IMR-90 (cell line): ENCODE measurements around the gene KRI1.

Source experiments
- BHLHE40 ChIP-seq: fragments of 150-350 bp; IDR thresholded peaks from 2 replicates; pipeline ENCODE4 v1.6.1; 2016; ENCODE audit warnings: mild to moderate bottlenecking, low read depth, low read length
- CEBPB ChIP-seq: IDR thresholded peaks from 2 replicates; pipeline ENCODE4 v1.6.1; 2012; ENCODE audit warnings: low read depth, low read length, improper control_type of control experiment
- CTCF ChIP-seq: conservative IDR thresholded peaks from 2 replicates; pipeline ENCODE4 v1.5.1; 2012; ENCODE audit warnings: mild to moderate bottlenecking, low read depth, low read length, improper control_type of control experiment
- ELK1 ChIP-seq: fragments of 150-350 bp; IDR thresholded peaks from 2 replicates; pipeline ENCODE4 v1.6.1; 2016; ENCODE audit warnings: low read depth, mild to moderate bottlenecking, low read length, moderate library complexity, borderline replicate concordance
- MAFK ChIP-seq: IDR thresholded peaks from 2 replicates; pipeline ENCODE4 v1.6.1; 2012; ENCODE audit warnings: low read depth, low read length, improper control_type of control experiment
- MAZ ChIP-seq: IDR thresholded peaks from 2 replicates; pipeline ENCODE4 v1.6.1; 2012; ENCODE audit warnings: low read depth, mild to moderate bottlenecking, low read length, improper control_type of control experiment, moderate library complexity, borderline replicate concordance
- MXI1 ChIP-seq: IDR thresholded peaks from 2 replicates; pipeline ENCODE4 v1.6.1; 2012; ENCODE audit warnings: low read depth, mild to moderate bottlenecking, low read length, moderate library complexity, borderline replicate concordance
- POLR2A ChIP-seq: IDR thresholded peaks from 2 replicates; pipeline ENCODE4 v1.6.1; 2012; ENCODE audit warnings: mild to moderate bottlenecking, low read depth, low read length
- RAD21 ChIP-seq: IDR thresholded peaks from 2 replicates; pipeline ENCODE4 v1.6.1; 2012; ENCODE audit warnings: low read length, improper control_type of control experiment
- RCOR1 ChIP-seq: IDR thresholded peaks from 2 replicates; pipeline ENCODE4 v1.6.1; 2012; ENCODE audit warnings: mild to moderate bottlenecking, low read length, improper control_type of control experiment; ENCODE audit not compliant: insufficient replicate concordance
- USF2 ChIP-seq: fragments of 150-350 bp; IDR thresholded peaks from 2 replicates; pipeline ENCODE4 v1.6.1; 2017; ENCODE audit warnings: mild to moderate bottlenecking, antibody characterized with exemption, low read length, low read depth

GRCh38 chr19:10553087-10553667, 12.6 kb downstream of the KRI1 start:
- TF ChIP-seq MAZ (no peak), CTCF (no peak), CEBPB (no peak), POLR2A (no peak), RCOR1 (no peak), ELK1 (no peak), RAD21 (no peak), USF2 (no peak), MAFK (no peak), MXI1 (no peak), BHLHE40 (no peak)
